Spleen (tissue), 11 donors: ENCODE results near the gene CD8B2. TPM values are rescaled to one million over a fixed set of nuclear protein-coding genes. Genes with fewer than 3 reads are reported as not detected.
"Not testable (repeated sequence)": the region's sequence is repeated elsewhere in the genome, so short reads cannot be mapped to it uniquely, and the experiment has no call there.

ENCODE experiments used
- DNase-seq: peaks from one replicate; pipeline ENCODE4 v3.0.0-alpha.2; 2020
- H3K27ac ChIP-seq, 8 donors: fragments of 200-600 bp; sonication (generic) in 7 of 8; 1 replicate in 4 of 8; 2 replicates in 4 of 8; pipeline versions ENCODE4 v1.5.0 to v1.8.0; 2016 to 2021; ENCODE audit warnings: inconsistent platforms in 4 of 8, mild to moderate bottlenecking in 4 of 8, moderate library complexity in 1 of 8
- H3K27me3 ChIP-seq, 7 donors: fragments of 200-600 bp; sonication (generic) in 6 of 7; replicated peaks in 1 of 7; 1 replicate in 4 of 7; 2 replicates in 3 of 7; pipeline versions ENCODE4 v1.5.0 to v1.8.0; 2016 to 2021; ENCODE audit warnings: inconsistent platforms in 3 of 7, mild to moderate bottlenecking in 1 of 7
- H3K36me3 ChIP-seq, 6 donors: fragments of 200-600 bp; sonication (generic) in 5 of 6; 1 replicate in 4 of 6; 2 replicates in 2 of 6; pipeline versions ENCODE4 v1.5.0 to v1.8.0; 2016 to 2021; ENCODE audit warnings: inconsistent platforms in 2 of 6
- H3K4me1 ChIP-seq, 6 donors: fragments of 200-600 bp; sonication (generic) in 5 of 6; 1 replicate in 3 of 6; 2 replicates in 3 of 6; pipeline versions ENCODE4 v1.5.0 to v1.8.0; 2016 to 2021; ENCODE audit warnings: inconsistent platforms in 3 of 6
- H3K4me3 ChIP-seq, 8 donors: fragments of 200-600 bp; sonication (generic) in 7 of 8; 1 replicate in 4 of 8; 2 replicates in 4 of 8; pipeline versions ENCODE4 v1.5.0 to v1.8.0; 2016 to 2021; ENCODE audit warnings: inconsistent platforms in 4 of 8, mild to moderate bottlenecking in 4 of 8, moderate library complexity in 2 of 8
- H3K9me3 ChIP-seq, 8 donors: fragments of 200-600 bp; sonication (generic) in 7 of 8; 1 replicate in 4 of 8; 2 replicates in 4 of 8; pipeline versions ENCODE4 v1.5.0 to v1.8.0; 2016 to 2021; ENCODE audit warnings: inconsistent platforms in 4 of 8
- WGBS, 5 donors: extraction: QIAGEN DNeasy Blood & Tissue Kit in 3 of 5; methylation state at CpG; one replicate each; pipeline versions ENCODE4 v1.1.5 to v1.1.7; 2013 to 2018; 5-methylcytosine and 5-hydroxymethylcytosine counted together
- intact Hi-C: fragments of 100-400 bp; cut with DNase I; formaldehyde crosslinking; loops from one replicate; pipeline ENCODE4 v1.15.0; 2023; ENCODE audit warnings: low total_unique reads
- polyA plus RNA-seq, 3 donors: library from polyadenylated mRNA; stranded (reverse); fragments of 200-250 nt; gene quantifications; one replicate each; pipeline ENCODE4 v1.2.1, GENCODE V29; 2013
- total RNA-seq, 7 donors: library from RNA; depleted of rRNA in 3 of 7; stranded (reverse); fragments of >200 nt in 3 of 7; fragmentation: NEBNext Ultra II Directional in 4 of 7; extraction: Animal tissue kit (Norgen Biotek cat#: 25700) in 4 of 7; gene quantifications; one replicate each; pipeline versions ENCODE4 v1.1.0 to v1.2.1, GENCODE V29; 2016 to 2021
- donor health status: healthy with polysubstance abuse.
- donor health status: DM: no; HTN: no; CAD: no; lungs with moderate emphysema.
- donor health status: DM: no; HTN: no; CAD: no.
- donor health status: Bipolar disorder and iron deficiency.
- donor health status: healthy.
- donor health status: DM: no; HTN: no; CAD: no.
- donor health status: DM: yes; HTN: yes; CAD: no.

Gene CD8B2
- total and polyA plus RNA-seq, 10 donors: 0.17 to 0.38 (median 0.27) TPM; not detected in 2

DNA sequence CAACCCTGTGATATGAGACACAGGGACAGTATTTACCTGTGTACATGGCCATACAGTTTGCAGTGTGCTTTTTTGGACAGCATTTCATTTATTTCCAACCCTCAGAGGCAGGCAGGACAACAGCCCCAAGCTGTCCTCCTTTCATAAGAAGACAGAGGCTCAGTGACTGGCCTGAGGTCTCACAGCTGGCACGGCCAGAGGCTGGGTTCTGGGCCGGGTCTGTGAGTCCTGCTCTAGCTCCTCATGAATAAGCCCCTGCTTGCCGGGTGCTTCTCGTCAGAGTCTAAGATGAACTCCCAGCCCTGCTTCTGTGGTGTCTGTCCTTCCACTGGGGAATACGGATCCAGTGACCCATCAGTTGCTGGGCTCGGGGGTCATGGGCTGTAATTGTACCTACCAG is 2.5 kb downstream of the CD8B2 start:
- H3K4me3 ChIP-seq, H3K9me3 ChIP-seq, H3K36me3 ChIP-seq, intact Hi-C loops, H3K4me1 ChIP-seq, H3K27ac ChIP-seq, DNase-seq: not testable (repeated sequence)
- peaks cover 0 to 24% (median 0%) of the 10 kb centered on the region in 7 donors for H3K27me3 ChIP-seq
- 60 to 81% (median 75%) methylated on average over 3 to 6 of the region's 6 CpGs for WGBS, 5 donors

DNA sequence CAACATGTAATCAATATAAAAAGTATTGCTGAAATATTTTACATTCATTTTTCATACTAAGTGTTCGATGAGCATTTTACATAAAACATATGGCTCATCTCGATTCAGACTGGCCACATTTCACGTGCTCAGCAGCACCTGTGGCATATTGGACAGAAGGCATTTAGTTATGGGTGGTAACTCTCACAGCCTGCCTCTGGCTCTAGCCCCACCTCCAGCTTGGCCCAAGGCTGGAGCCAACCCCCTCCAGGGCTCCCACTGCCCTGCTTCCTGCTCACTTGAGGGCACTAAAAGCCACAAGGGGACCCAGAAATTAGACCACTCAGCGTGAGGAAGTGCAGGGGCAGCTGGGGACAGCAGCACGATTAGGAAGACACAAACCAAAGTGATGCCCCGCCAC is 5.2 kb downstream of the CD8B2 start:
- H3K4me3 ChIP-seq, H3K27me3 ChIP-seq, H3K4me1 ChIP-seq, DNase-seq, H3K27ac ChIP-seq, intact Hi-C loops, H3K36me3 ChIP-seq, H3K9me3 ChIP-seq: not testable (repeated sequence)
- WGBS, 5 donors: 57 to 78% (median 61%) methylated on average over 4 to 6 of the region's 6 CpGs

DNA sequence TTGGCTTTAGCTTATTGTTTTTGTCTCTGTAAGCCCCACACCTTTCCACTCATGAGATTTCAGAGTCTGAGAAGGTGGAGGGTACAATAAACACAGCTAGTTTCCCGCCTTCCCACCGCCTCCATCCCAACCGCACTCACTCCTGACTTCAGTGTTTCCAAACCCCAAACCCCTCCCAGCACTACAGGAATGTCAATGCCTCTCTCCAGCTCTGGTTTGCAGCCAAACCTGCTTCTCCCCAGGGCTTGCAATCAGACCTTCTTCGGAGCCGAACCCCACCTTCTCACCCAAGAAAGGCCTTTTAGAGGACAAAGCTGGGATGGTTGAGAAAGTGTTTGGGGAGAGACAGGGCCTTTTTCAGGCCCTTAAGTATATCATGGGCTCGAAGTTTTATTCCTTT is 5.7 kb downstream of the CD8B2 start:
- H3K9me3 ChIP-seq, intact Hi-C loops, DNase-seq, H3K4me3 ChIP-seq, H3K36me3 ChIP-seq, H3K4me1 ChIP-seq, H3K27me3 ChIP-seq, H3K27ac ChIP-seq: not testable (repeated sequence)
- 68 to 89% (median 80%) methylated on average over 6 of the region's 6 CpGs for WGBS, 5 donors

DNA sequence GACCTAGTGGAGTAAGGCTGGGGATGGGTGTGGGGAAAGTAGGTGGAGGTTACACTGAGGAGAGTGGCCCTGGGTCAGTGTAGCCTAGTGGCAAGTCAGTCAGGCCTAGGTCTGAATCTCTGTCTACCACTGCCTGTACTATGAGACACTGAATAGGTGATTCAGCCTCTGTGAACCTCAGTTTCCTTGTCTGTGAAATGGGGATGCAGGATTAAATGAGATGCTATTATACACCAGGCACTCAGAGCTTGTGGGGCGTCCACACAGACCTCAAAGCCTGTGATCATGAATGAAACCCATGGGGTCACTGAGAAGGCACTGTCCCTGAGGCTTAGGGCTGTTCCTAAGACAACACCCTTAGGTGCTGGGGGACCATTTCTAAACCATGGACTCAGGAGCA is 11.4 kb downstream of the CD8B2 start:
- H3K9me3 ChIP-seq, DNase-seq, H3K36me3 ChIP-seq, H3K27ac ChIP-seq, H3K4me1 ChIP-seq, H3K4me3 ChIP-seq, intact Hi-C loops, H3K27me3 ChIP-seq: not testable (repeated sequence)
- WGBS, 5 donors: 83 to 100% (median 90%) methylated on average over 1 of the region's 1 CpG

DNA sequence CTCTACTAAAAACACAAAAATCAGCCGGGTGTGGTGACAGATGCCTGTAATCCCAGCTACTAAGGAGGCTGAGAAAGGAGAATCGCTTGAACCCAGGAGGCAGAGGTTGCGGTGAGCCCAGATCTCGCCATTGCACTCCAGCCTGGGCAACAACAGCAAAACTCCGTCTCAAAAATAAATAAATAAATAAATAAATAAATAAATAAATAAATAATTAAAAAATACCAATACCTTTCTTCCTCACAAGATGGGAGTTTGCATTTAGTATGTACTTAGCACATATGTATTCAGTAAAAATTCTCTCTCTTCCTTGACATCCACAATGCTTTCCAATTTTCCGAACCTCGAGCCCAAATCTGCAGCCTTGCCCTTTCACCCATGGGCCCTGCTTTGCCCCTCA is 13.2 kb downstream of the CD8B2 start:
- H3K4me1 ChIP-seq, H3K4me3 ChIP-seq, DNase-seq, H3K27ac ChIP-seq, H3K27me3 ChIP-seq, H3K9me3 ChIP-seq, intact Hi-C loops, H3K36me3 ChIP-seq: not testable (repeated sequence)
- WGBS, 5 donors: 77 to 96% (median 88%) methylated on average over 6 to 7 of the region's 7 CpGs

DNA sequence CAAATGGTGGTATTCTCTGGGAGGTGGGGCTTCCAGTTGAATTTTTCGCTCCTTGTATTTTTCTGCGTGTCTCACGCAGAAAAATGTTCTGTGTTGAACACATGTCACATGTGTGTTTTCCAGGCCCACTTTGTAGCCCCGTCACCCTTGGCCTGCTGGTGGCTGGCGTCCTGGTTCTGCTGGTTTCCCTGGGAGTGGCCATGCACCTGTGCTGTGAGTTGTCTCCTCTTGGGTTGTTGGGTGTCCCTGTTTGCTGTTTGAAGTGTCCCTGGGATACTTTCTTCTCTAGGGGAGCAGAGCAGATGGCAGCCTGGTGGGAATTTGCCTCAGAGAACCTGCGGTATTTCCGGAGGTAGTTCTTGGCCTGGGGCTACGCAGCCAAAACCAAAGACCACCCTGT is 15.2 kb downstream of the CD8B2 start:
- H3K4me1 ChIP-seq: not testable (repeated sequence)

DNA sequence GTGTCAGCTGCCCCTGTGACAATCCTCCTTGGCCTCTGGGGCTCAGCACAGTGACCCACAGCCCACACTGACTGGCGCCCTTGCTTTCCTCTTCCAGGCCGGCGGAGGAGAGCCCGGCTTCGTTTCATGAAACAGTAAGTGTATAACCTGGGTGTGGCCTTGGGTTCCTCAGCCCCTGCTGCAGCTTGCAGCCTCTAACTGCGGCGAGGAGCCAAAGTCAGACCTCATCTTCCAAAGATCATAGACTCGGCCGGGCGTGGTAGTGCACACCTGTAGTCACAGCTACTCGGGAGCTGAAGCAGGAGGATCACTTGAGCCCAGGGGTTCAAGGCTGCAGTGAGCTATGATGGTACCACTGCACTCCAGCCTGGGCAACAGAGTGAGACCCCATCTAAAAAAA is 17.0 kb downstream of the CD8B2 start:
- DNase-seq, H3K27ac ChIP-seq, H3K9me3 ChIP-seq, H3K27me3 ChIP-seq, H3K36me3 ChIP-seq, H3K4me1 ChIP-seq, H3K4me3 ChIP-seq, intact Hi-C loops: not testable (repeated sequence)
- 86 to 95% (median 91%) methylated on average over 4 to 7 of the region's 11 CpGs for WGBS, 5 donors

More for the DNA sequence above, 15.2 kb downstream of the CD8B2 start:
- WGBS, 5 donors: 87 to 96% (median 94%) methylated on average over 5 to 8 of the region's 8 CpGs
- H3K27ac ChIP-seq, intact Hi-C loops, H3K27me3 ChIP-seq, H3K36me3 ChIP-seq, H3K4me3 ChIP-seq, H3K9me3 ChIP-seq, DNase-seq: not testable (repeated sequence)

DNA sequence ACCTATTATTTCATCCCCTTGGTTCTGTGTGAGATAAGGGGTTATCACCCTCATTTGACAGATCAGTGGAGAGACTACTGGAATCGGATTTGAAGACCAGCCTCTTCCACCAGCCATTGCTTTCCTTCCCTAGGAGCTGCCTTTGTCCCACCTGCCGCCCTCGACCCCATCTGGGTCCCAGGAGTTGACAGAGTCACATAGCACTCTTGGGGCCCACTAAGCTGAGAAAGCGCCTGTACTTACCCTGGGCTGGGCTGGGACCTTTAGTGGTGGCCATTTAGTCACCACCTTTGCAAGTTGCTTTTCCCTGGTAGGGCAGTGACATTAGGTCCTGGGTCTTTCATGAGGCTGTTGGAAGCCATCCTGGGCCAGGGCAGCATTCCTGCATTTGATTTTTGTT is 17.6 kb downstream of the CD8B2 start:
- DNase-seq, H3K36me3 ChIP-seq, H3K27ac ChIP-seq, intact Hi-C loops, H3K4me3 ChIP-seq, H3K27me3 ChIP-seq, H3K4me1 ChIP-seq, H3K9me3 ChIP-seq: not testable (repeated sequence)
- 81 to 91% (median 86%) methylated on average over 4 of the region's 4 CpGs for WGBS, 5 donors

DNA sequence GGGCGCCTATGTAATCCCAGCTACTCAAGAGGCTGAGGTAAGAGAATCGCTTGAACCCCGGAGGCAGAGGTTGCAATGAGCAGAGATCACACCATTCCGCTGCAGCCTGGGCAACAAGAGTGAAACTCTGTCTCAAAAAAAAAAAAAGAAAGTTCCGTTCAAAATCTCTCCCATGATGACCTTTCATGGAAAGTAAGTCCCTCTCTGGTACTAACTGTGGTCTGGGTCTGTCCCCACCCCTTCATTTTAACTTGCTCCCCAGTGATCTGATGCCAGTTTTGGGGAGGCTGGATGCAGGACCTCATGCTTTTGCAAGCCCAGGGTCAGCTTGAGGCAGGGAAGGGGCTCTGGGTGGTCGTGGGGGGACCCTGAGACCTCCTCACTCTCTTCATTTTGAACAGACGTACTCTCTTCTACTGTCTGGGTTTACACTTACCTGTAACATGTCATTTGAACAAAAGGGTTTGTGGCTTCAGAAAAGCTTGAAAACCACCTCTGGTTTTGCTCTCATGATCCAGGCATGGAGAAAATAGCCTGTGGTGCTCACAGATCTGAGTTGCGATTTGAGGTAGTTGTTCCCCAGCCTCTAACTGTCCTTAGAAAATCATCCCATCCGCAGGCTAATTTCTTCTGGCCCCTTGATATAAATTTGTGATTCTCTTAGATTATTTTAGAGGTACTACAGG is 19.0 kb downstream of the CD8B2 start:
- not testable (repeated sequence) for H3K27ac ChIP-seq, DNase-seq

DNA sequence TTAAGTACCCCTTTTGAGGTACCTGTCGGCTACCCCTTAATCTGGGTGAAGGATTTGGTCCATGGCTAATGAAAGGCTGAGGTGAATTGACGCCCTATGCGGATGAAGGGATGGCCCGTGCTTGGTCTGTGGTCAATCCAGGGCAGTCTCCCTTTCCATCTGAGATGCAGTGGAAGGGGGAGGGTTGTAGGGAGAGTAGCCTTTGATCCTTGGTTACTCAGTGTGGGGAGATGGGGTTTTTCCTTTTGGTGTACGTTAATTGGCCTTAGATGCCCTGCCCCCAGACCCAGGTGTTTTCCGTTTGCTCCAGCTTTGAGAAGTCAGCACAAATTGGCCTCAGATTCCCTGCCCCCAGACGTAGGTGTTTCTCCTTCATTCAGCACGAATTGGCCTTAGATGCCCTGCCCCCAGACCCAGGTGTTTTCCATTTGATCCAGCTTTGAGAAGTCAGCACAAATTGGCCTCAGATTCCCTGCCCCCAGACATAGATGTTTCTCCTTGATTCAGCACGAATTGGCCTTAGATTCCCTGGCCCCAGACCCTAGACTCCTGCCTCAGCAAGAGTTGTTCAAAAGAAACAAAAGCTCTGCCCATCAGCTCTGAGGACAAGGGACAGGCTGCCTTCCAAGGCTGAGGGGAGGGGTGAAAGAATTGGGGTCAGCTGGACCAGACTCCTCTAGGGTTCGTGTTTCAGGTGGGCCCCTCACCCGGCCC is 21.7 kb downstream of the CD8B2 start:
- intact Hi-C loops, H3K27ac ChIP-seq, H3K4me3 ChIP-seq, H3K36me3 ChIP-seq, H3K4me1 ChIP-seq, H3K9me3 ChIP-seq, DNase-seq, H3K27me3 ChIP-seq: not testable (repeated sequence)
- 60 to 91% (median 87%) methylated on average over 5 to 9 of the region's 11 CpGs for WGBS, 5 donors

More for the DNA sequence above, 19.0 kb downstream of the CD8B2 start:
- H3K36me3 ChIP-seq, intact Hi-C loops, H3K27me3 ChIP-seq, H3K4me1 ChIP-seq, H3K4me3 ChIP-seq, H3K9me3 ChIP-seq: not testable (repeated sequence)
- 74 to 89% (median 83%) methylated on average over 8 to 9 of the region's 9 CpGs for WGBS, 5 donors

DNA sequence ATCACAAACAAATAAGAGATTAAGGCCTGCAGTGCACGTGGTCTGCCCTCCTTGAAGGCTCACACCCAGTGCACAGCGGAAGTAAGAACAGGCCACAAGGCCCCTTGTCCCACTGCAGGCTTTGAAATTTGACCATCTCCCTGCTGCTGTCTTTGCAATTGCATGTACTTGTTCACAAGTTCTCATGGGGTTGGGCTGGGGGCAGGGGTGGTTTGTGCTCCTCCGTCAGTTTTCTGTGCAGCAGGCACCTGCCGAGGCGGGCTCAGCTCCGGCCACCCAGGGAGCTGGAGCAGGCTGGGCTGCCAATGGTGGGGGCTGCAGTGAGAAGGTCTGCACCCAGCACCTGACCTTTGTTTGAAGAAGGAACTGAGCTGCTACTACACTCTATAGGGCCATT is 22.2 kb downstream of the CD8B2 start:
- H3K4me1 ChIP-seq, H3K27ac ChIP-seq, intact Hi-C loops, H3K36me3 ChIP-seq, DNase-seq, H3K4me3 ChIP-seq, H3K9me3 ChIP-seq, H3K27me3 ChIP-seq: not testable (repeated sequence)
- WGBS, 5 donors: 87 to 100% (median 93%) methylated on average over 5 to 6 of the region's 6 CpGs; no CpG with 5 or more reads in 1 of the 5 donors
